GM12878 (cell line): ENCODE data around the gene FUCA2. TPM values are rescaled to one million over a fixed set of nuclear protein-coding genes. Genes with fewer than 3 reads are reported as not detected.

Source experiments
- ATAC-seq: fragments of 200-7000 bp; cut with Tn5 transposase; 3 replicates; pipeline ENCODE4 v1.9.1; 2020; ENCODE audit warnings: mild to moderate bottlenecking, moderate library complexity
- BruUV-seq: library from RNA; stranded (reverse); fragments of 400-500 nt; replicated peaks from 2 replicates; lab custom pipeline; 2021; lab: Mats Ljungman, UMichigan
- CTCF ChIA-PET: fragments of 300-600 bp; sonication (Branson Sonifier 250); formaldehyde crosslinking; extraction: SDS; loops from one replicate; lab custom pipeline; 2021; ENCODE audit warnings: inconsistent platforms; lab: Yijun Ruan, JAX
- POLR2A ChIA-PET: fragments of 350-600 bp; formaldehyde crosslinking; extraction: SDS; loops from one replicate; lab custom pipeline; 2021; ENCODE audit warnings: inconsistent platforms; lab: Charles Lee
- RAD21 ChIA-PET: fragments of 300-600 bp; sonication (Branson Sonifier 250); formaldehyde crosslinking; loops from one replicate; lab custom pipeline; 2023; ENCODE audit warnings: antibody characterized with exemption; ENCODE audit not compliant: unreplicated experiment; lab: Charles Lee
- SMC1A ChIA-PET: fragments of 300-600 bp; sonication (Branson Sonifier 250); formaldehyde crosslinking; loops from one replicate; lab custom pipeline; 2023; ENCODE audit not compliant: unreplicated experiment, uncharacterized antibody; lab: Charles Lee
- DNase-seq: peaks from one replicate; pipeline ENCODE4 v3.0.0-alpha.2; 2011; ENCODE audit warnings: low read depth, low spot score
- FAIRE-seq: peaks from 3 replicates; lab custom pipeline; 2011; peaks lifted over from hg19 to GRCh38; lab: Jason Lieb, UNC
- H2AFZ ChIP-seq: 2 replicates; pipeline ENCODE4 v1.6.0; 2011; ENCODE audit warnings: low read depth, low read length, control low read depth; ENCODE audit not compliant: control insufficient read depth
- H3K27ac ChIP-seq: 2 replicates; pipeline ENCODE4 v1.5.1; 2011; ENCODE audit warnings: control low read depth; ENCODE audit not compliant: control insufficient read depth, insufficient read depth
- H3K27me3 ChIP-seq, 2 experiments: replicated peaks in 1 of 2; 2 replicates each; pipeline versions ENCODE4 v1.6.0 to v1.6.1; 2011; ENCODE audit warnings: low read length in 1 of 2; ENCODE audit not compliant: control insufficient read depth in 2 of 2, insufficient read depth in 2 of 2
- H3K36me3 ChIP-seq, 2 experiments: 2 replicates each; pipeline ENCODE4 v1.5.1; 2011; ENCODE audit warnings: low read length in 1 of 2; ENCODE audit not compliant: control insufficient read depth in 2 of 2, insufficient read depth in 2 of 2
- H3K4me1 ChIP-seq: 2 replicates; pipeline ENCODE4 v1.6.1; 2011; ENCODE audit warnings: mild to moderate bottlenecking, low read length, moderate library complexity, mixed read lengths; ENCODE audit not compliant: control insufficient read depth, insufficient read depth
- H3K4me2 ChIP-seq: 2 replicates; pipeline ENCODE4 v1.6.0; 2011; ENCODE audit warnings: control low read depth; ENCODE audit not compliant: control insufficient read depth, insufficient read depth
- H3K4me3 ChIP-seq: fragments of 200-600 bp; sonication (generic); 2 replicates; pipeline ENCODE4 v1.5.1; 2016
- H3K79me2 ChIP-seq: 2 replicates; pipeline ENCODE4 v1.6.0; 2011; ENCODE audit warnings: low read length; ENCODE audit not compliant: control insufficient read depth, insufficient read depth
- H3K9ac ChIP-seq: 2 replicates; pipeline ENCODE4 v1.8.0; 2011; ENCODE audit warnings: low read length, control low read depth, mixed read lengths; ENCODE audit not compliant: control insufficient read depth, insufficient read depth
- H3K9me3 ChIP-seq: replicated peaks from 3 replicates; pipeline ENCODE4 v1.5.1; 2011; ENCODE audit warnings: mild to moderate bottlenecking, low read length; ENCODE audit not compliant: control insufficient read depth, insufficient read depth
- H4K20me1 ChIP-seq: 2 replicates; pipeline ENCODE4 v1.6.0; 2011; ENCODE audit not compliant: control insufficient read depth, insufficient read depth
- ATF2 ChIP-seq: IDR thresholded peaks from 2 replicates; pipeline ENCODE4 v1.6.1; 2012; ENCODE audit warnings: low read length, inconsistent platforms
- KAT2A ChIP-seq: conservative IDR thresholded peaks from 2 replicates; pipeline ENCODE4 v1.6.1; 2011; ENCODE audit warnings: low read depth, low read length; ENCODE audit not compliant: control insufficient read depth
- MTA2 ChIP-seq: fragments of 450-650 bp; IDR thresholded peaks from 2 replicates; pipeline ENCODE4 v1.6.1; 2016; ENCODE audit warnings: low read depth, mild to moderate bottlenecking, moderate library complexity
- SMAD1 ChIP-seq: fragments of 450-650 bp; IDR thresholded peaks from 2 replicates; pipeline ENCODE4 v1.6.1; 2018; ENCODE audit warnings: mild to moderate bottlenecking, low read depth; ENCODE audit not compliant: partially characterized antibody
- WGBS: methylation state at CpG from one replicate; pipeline ENCODE4 v1.1.6; 2016; ENCODE audit warnings: low lambda C conversion rate; ENCODE audit not compliant: insufficient replicate concordance, insufficient coverage; ENCODE audit errors: missing lambda C conversion rate; 5-methylcytosine and 5-hydroxymethylcytosine counted together
- in situ Hi-C: fragments of 300-500 bp; cut with MboI; formaldehyde crosslinking; loops from 9 replicates; pipeline ENCODE4 v1.14.3; 2018; ENCODE audit warnings: mixed read lengths
- intact Hi-C: fragments of 100-400 bp; cut with micrococcal nuclease; formaldehyde crosslinking; loops from one replicate; pipeline ENCODE4 v1.14.2; 2022; ENCODE audit not compliant: unreplicated experiment
- polyA plus RNA-seq, 11 experiments: library from polyadenylated mRNA; depleted of rRNA in 4 of 11; unstranded in 6 of 11; stranded (reverse) in 5 of 11; fragments of >200 nt; fragmentation: Nextera tagmentation in 4 of 11; fragmentation: Illumina TruSeq in 1 of 11; extraction: Ambion mirVana in 4 of 11; extraction: Trizol in 1 of 11; gene quantifications; 1 replicate in 1 of 11; 2 replicates in 10 of 11; pipeline versions ENCODE4 v1.2.1 to v1.2.3, GENCODE V29; 2011 to 2016; ENCODE audit warnings: inconsistent platforms in 2 of 11, missing spikeins in 2 of 11, low read depth in 1 of 11
- total RNA-seq, 4 experiments: library from RNA; depleted of rRNA in 3 of 4; stranded (reverse); fragments of >200 nt in 3 of 4; fragmentation: Illumina TruSeq in 1 of 4; extraction: Trizol in 1 of 4; gene quantifications; 2 replicates each; pipeline versions ENCODE4 v1.2.1 to v1.2.3, GENCODE V29; 2013 to 2021
- TF ChIP-seq, protein P1 (sequence below): fragments of 450-650 bp; IDR thresholded peaks from 2 replicates; pipeline ENCODE4 v1.6.1; 2017; ENCODE audit warnings: mild to moderate bottlenecking, moderate library complexity
- TF ChIP-seq, protein P2 (sequence below): fragments of 450-650 bp; formaldehyde crosslinking; IDR thresholded peaks from 2 replicates; pipeline ENCODE4 v1.4.0; 2022; ENCODE audit warnings: mild to moderate bottlenecking, moderate library complexity

Gene FUCA2
- total and polyA plus RNA-seq, 10 of the 15 experiments (the other 5 are each of a cell fraction or from before 2014, with no cell fraction given): 5.7 to 36.2 (median 21.5) TPM

- Histone ChIP-seq H3K4me3 (no peak overlapping the region), H3K4me2 (no peak overlapping the region; the same call in 1 of the 2 replicates), H3K36me3 (peaks cover 0 to 4% of the 10 kb centered on the region in 2 experiments; a peak in 3 of 4 replicates), H3K4me1 (no peaks in the 10 kb centered on the region; the same call in 1 of the 2 replicates), H3K27ac (no peak overlapping the region), H3K79me2 (peaks cover 14% of the 10 kb centered on the region), H4K20me1 (no peaks in the 10 kb centered on the region), H2AFZ (no peak overlapping the region), H3K9me3 (no peaks in the 10 kb centered on the region), H3K9ac (no peak overlapping the region), H3K27me3 (no peaks in the 10 kb centered on the region)
- intact Hi-C loops: no loop called here
- 68% methylated on average over 2 of the region's 2 CpGs for WGBS
- SMC1A ChIA-PET: interaction anchor here (0.6 to 2.0 kb wide), 4 partner anchors 9 to 52 kb away, joined by 3 to 7 read pairs (median 3); no protein-coding TSS in a partner anchor
- in situ Hi-C loops: no loop called here
- POLR2A ChIA-PET: no interaction called here
- RAD21 ChIA-PET: no interaction called here
- TF ChIP-seq KAT2A (no peak), ATF2 (no peak), MTA2 (no peak), SMAD1 (no peak)
- TF ChIP-seq, protein P1, sequence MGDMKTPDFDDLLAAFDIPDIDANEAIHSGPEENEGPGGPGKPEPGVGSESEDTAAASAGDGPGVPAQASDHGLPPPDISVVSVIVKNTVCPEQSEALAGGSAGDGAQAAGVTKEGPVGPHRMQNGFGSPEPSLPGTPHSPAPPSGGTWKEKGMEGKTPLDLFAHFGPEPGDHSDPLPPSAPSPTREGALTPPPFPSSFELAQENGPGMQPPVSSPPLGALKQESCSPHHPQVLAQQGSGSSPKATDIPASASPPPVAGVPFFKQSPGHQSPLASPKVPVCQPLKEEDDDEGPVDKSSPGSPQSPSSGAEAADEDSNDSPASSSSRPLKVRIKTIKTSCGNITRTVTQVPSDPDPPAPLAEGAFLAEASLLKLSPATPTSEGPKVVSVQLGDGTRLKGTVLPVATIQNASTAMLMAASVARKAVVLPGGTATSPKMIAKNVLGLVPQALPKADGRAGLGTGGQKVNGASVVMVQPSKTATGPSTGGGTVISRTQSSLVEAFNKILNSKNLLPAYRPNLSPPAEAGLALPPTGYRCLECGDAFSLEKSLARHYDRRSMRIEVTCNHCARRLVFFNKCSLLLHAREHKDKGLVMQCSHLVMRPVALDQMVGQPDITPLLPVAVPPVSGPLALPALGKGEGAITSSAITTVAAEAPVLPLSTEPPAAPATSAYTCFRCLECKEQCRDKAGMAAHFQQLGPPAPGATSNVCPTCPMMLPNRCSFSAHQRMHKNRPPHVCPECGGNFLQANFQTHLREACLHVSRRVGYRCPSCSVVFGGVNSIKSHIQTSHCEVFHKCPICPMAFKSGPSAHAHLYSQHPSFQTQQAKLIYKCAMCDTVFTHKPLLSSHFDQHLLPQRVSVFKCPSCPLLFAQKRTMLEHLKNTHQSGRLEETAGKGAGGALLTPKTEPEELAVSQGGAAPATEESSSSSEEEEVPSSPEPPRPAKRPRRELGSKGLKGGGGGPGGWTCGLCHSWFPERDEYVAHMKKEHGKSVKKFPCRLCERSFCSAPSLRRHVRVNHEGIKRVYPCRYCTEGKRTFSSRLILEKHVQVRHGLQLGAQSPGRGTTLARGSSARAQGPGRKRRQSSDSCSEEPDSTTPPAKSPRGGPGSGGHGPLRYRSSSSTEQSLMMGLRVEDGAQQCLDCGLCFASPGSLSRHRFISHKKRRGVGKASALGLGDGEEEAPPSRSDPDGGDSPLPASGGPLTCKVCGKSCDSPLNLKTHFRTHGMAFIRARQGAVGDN: no peak
- TF ChIP-seq, protein P2, sequence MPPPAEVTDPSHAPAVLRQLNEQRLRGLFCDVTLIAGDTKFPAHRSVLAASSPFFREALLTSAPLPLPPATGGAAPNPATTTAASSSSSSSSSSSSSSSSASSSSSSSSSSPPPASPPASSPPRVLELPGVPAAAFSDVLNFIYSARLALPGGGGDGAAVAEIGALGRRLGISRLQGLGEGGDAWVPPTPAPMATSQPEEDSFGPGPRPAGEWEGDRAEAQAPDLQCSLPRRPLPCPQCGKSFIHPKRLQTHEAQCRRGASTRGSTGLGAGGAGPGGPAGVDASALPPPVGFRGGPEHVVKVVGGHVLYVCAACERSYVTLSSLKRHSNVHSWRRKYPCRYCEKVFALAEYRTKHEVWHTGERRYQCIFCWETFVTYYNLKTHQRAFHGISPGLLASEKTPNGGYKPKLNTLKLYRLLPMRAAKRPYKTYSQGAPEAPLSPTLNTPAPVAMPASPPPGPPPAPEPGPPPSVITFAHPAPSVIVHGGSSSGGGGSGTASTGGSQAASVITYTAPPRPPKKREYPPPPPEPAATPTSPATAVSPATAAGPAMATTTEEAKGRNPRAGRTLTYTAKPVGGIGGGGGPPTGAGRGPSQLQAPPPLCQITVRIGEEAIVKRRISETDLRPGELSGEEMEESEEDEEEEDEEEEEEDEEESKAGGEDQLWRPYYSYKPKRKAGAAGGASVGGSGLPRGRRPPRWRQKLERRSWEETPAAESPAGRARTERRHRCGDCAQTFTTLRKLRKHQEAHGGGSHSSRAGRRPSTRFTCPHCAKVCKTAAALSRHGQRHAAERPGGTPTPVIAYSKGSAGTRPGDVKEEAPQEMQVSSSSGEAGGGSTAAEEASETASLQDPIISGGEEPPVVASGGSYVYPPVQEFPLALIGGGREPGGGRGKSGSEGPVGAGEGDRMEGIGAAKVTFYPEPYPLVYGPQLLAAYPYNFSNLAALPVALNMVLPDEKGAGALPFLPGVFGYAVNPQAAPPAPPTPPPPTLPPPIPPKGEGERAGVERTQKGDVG (CRISPR knock-in tag): no peak
- CTCF ChIA-PET: interaction anchor here (1.2 kb wide), 1 partner anchor 18 kb away, joined by 3 read pairs; no protein-coding TSS in a partner anchor
- DNase-seq (no peak), FAIRE-seq (no peak), ATAC-seq (peak; percentile 38)
- no TSS peak for BruUV-seq
Measured at GRCh38 chr6:143457563-143458359, 53.8 kb downstream of the FUCA2 start.
